Myocyte (in vitro differentiated cells): ENCODE measurements around the gene FGF14. TPM values are rescaled to one million over a fixed set of nuclear protein-coding genes. Genes with fewer than 3 reads are reported as not detected.
"Not testable (repeated sequence)": the region's sequence is repeated elsewhere in the genome, so short reads cannot be mapped to it uniquely, and the experiment has no call there.

Source experiments
- DNase-seq: peaks from one replicate; pipeline ENCODE4 v3.0.0-alpha.2; 2012; ENCODE audit warnings: low read depth
- total RNA-seq: library from RNA; depleted of rRNA; stranded (reverse); fragments of >200 nt; gene quantifications from 2 replicates; pipeline ENCODE4 v1.2.3, GENCODE V29; 2014

Gene FGF14
- total RNA-seq, 1 donor from 2014 or later: not detected

- no peak for DNase-seq
These were observed 352.0 kb downstream of the FGF14 start for GRCh38 chr13:102049853-102050252.

GRCh38 chr13:102045731-102046130 lies 356.1 kb downstream of the FGF14 start:
- DNase-seq: no peak

- no peak for DNase-seq
These were observed 359.1 kb downstream of the FGF14 start for GRCh38 chr13:102042746-102043145.

GRCh38 chr13:102041544-102041943 lies 360.3 kb downstream of the FGF14 start:
- DNase-seq: no peak

- no peak for DNase-seq
These were observed 361.0 kb downstream of the FGF14 start for GRCh38 chr13:102040812-102041211.

GRCh38 chr13:102039264-102039663 lies 362.6 kb downstream of the FGF14 start:
- DNase-seq: no peak

GRCh38 chr13:102038787-102039186 lies 363.1 kb downstream of the FGF14 start:
- no peak for DNase-seq

- no peak for DNase-seq
These were observed 365.9 kb downstream of the FGF14 start for GRCh38 chr13:102035969-102036368.

- no peak for DNase-seq
These were observed 368.0 kb downstream of the FGF14 start for GRCh38 chr13:102033857-102034331.

GRCh38 chr13:102033386-102033785 lies 368.5 kb downstream of the FGF14 start:
- DNase-seq: no peak

GRCh38 chr13:102028868-102029267 lies 373.0 kb downstream of the FGF14 start:
- DNase-seq: no peak

- DNase-seq: no peak
These were observed 373.6 kb downstream of the FGF14 start for GRCh38 chr13:102028206-102028605.

GRCh38 chr13:102021777-102022176 lies 380.1 kb downstream of the FGF14 start:
- no peak for DNase-seq

GRCh38 chr13:102020611-102021216 lies 381.1 kb downstream of the FGF14 start:
- no peak for DNase-seq

GRCh38 chr13:102018716-102019115 lies 383.1 kb downstream of the FGF14 start:
- no peak for DNase-seq

- DNase-seq: no peak
These were observed 384.6 kb downstream of the FGF14 start for GRCh38 chr13:102017248-102017647.

GRCh38 chr13:102012299-102013293 lies 389.3 kb downstream of the FGF14 start:
- no peak for DNase-seq

- DNase-seq: not testable (repeated sequence)
These were observed 390.4 kb downstream of the FGF14 start for GRCh38 chr13:102011455-102011854.

GRCh38 chr13:102003848-102004570 lies 397.8 kb downstream of the FGF14 start:
- DNase-seq: no peak

- no peak for DNase-seq
These were observed 399.6 kb downstream of the FGF14 start for GRCh38 chr13:102002287-102002686.

GRCh38 chr13:102000764-102001163 lies 401.1 kb downstream of the FGF14 start:
- no peak for DNase-seq

- DNase-seq: no peak
These were observed 403.7 kb downstream of the FGF14 start for GRCh38 chr13:101998129-101998528.
